IMR-90 (cell line): ENCODE measurements around the gene SLC16A8. TPM values are rescaled to one million over a fixed set of nuclear protein-coding genes. Genes with fewer than 3 reads are reported as not detected.

ENCODE experiments used
- ATAC-seq: fragments of 200-7000 bp; cut with Tn5 transposase; 2 replicates; pipeline ENCODE4 v1.9.1; 2020; ENCODE audit warnings: low read depth, mild to moderate bottlenecking, moderate library complexity
- BruUV-seq: library from RNA; stranded (reverse); fragments of 400-500 nt; replicated peaks from 2 replicates; lab custom pipeline; 2021; lab: Mats Ljungman, UMichigan
- CTCF ChIA-PET: fragments of 300-600 bp; formaldehyde crosslinking; extraction: SDS; loops from one replicate; lab custom pipeline; 2021; ENCODE audit warnings: antibody characterized with exemption; lab: Yijun Ruan, JAX
- POLR2A ChIA-PET: fragments of 300-600 bp; sonication (Branson Sonifier 250); formaldehyde crosslinking; loops from one replicate; lab custom pipeline; 2022; ENCODE audit warnings: antibody characterized with exemption; ENCODE audit not compliant: unreplicated experiment; lab: Charles Lee
- DNase-seq: peaks from one replicate; pipeline ENCODE4 v3.0.0; 2013
- H2AFZ ChIP-seq: replicated peaks from 2 replicates; pipeline ENCODE3; 2013; ENCODE audit warnings: low read length, mild to moderate bottlenecking; ENCODE audit not compliant: poor library complexity
- H2AK5ac ChIP-seq: 2 replicates; pipeline ENCODE4 v1.6.1; 2013; ENCODE audit warnings: low read depth, low read length, inconsistent platforms
- H2AK9ac ChIP-seq: replicated peaks from 2 replicates; pipeline ENCODE3; 2013; ENCODE audit warnings: mild to moderate bottlenecking, low read depth, low read length, moderate library complexity; ENCODE audit not compliant: poor library complexity
- H2BK120ac ChIP-seq: 2 replicates; pipeline ENCODE4 v1.6.1; 2013; ENCODE audit warnings: low read depth, low read length, inconsistent platforms
- H2BK15ac ChIP-seq: 3 replicates; pipeline ENCODE4 v1.6.1; 2013; ENCODE audit warnings: low read depth, low read length, inconsistent platforms
- H2BK20ac ChIP-seq: 2 replicates; pipeline ENCODE4 v1.6.1; 2013; ENCODE audit warnings: low read depth, mild to moderate bottlenecking, inconsistent platforms, low read length, moderate library complexity
- H2BK5ac ChIP-seq: 2 replicates; pipeline ENCODE4 v1.6.1; 2013; ENCODE audit warnings: mild to moderate bottlenecking, low read depth, low read length, inconsistent platforms; ENCODE audit not compliant: poor library complexity, severe bottlenecking
- H3K14ac ChIP-seq: replicated peaks from 2 replicates; pipeline ENCODE4 v1.6.1; 2013; ENCODE audit warnings: low read depth, low read length, inconsistent platforms
- H3K18ac ChIP-seq: 2 replicates; pipeline ENCODE4 v1.6.1; 2013; ENCODE audit warnings: low read depth, low read length, control low read depth
- H3K23ac ChIP-seq: 2 replicates; pipeline ENCODE4 v1.6.1; 2013; ENCODE audit warnings: low read depth, low read length, inconsistent platforms
- H3K27ac ChIP-seq: 2 replicates; pipeline ENCODE4 v1.5.1; 2013; ENCODE audit warnings: mild to moderate bottlenecking, control low read depth, low read length; ENCODE audit not compliant: insufficient read depth
- H3K27me3 ChIP-seq: 2 replicates; pipeline ENCODE4 v1.6.1; 2013; ENCODE audit warnings: low read length; ENCODE audit not compliant: control insufficient read depth, insufficient read depth
- H3K36me3 ChIP-seq: 2 replicates; pipeline ENCODE4 v1.6.1; 2013; ENCODE audit warnings: low read length, mixed read lengths; ENCODE audit not compliant: control insufficient read depth, insufficient read depth
- H3K4ac ChIP-seq: 2 replicates; pipeline ENCODE4 v1.6.1; 2013; ENCODE audit warnings: low read depth, low read length, inconsistent platforms
- H3K4me1 ChIP-seq: 2 replicates; pipeline ENCODE4 v1.6.1; 2013; ENCODE audit warnings: low read length, mixed read lengths; ENCODE audit not compliant: control insufficient read depth, insufficient read depth
- H3K4me2 ChIP-seq: 2 replicates; pipeline ENCODE4 v1.6.1; 2013; ENCODE audit warnings: low read depth, mild to moderate bottlenecking, control low read depth, low read length, moderate library complexity
- H3K4me3 ChIP-seq: 2 replicates; pipeline ENCODE4 v1.5.1; 2013; ENCODE audit warnings: low read depth, mild to moderate bottlenecking, control low read depth, low read length, moderate library complexity; ENCODE audit not compliant: insufficient read depth
- H3K56ac ChIP-seq: 2 replicates; pipeline ENCODE4 v1.6.1; 2013; ENCODE audit warnings: low read length, inconsistent platforms; ENCODE audit not compliant: insufficient read depth; ENCODE audit errors: extremely low read depth
- H3K79me1 ChIP-seq, 2 experiments: 2 replicates each; pipeline ENCODE4 v1.6.1; 2013; ENCODE audit warnings: low read length in 2 of 2, inconsistent platforms in 1 of 2, low read depth in 1 of 2
- H3K9ac ChIP-seq: 2 replicates; pipeline ENCODE4 v1.6.1; 2013; ENCODE audit warnings: low read depth, low read length, control low read depth
- H3K9me1 ChIP-seq: 2 replicates; pipeline ENCODE4 v1.6.1; 2013; ENCODE audit warnings: low read length, inconsistent platforms; ENCODE audit not compliant: insufficient read depth
- H3K9me3 ChIP-seq: 2 replicates; pipeline ENCODE4 v1.6.1; 2013; ENCODE audit warnings: low read length; ENCODE audit not compliant: control insufficient read depth, insufficient read depth
- H4K20me1 ChIP-seq: 2 replicates; pipeline ENCODE4 v1.6.1; 2013; ENCODE audit warnings: low read length, inconsistent platforms; ENCODE audit not compliant: insufficient read depth
- H4K5ac ChIP-seq: 2 replicates; pipeline ENCODE4 v1.6.1; 2013; ENCODE audit warnings: mild to moderate bottlenecking, low read depth, low read length, control low read depth
- H4K8ac ChIP-seq, 2 experiments: 2 replicates each; pipeline ENCODE4 v1.6.1; 2013; ENCODE audit warnings: low read depth in 2 of 2, low read length in 2 of 2, control low read depth in 1 of 2, inconsistent platforms in 1 of 2
- H4K91ac ChIP-seq: 2 replicates; pipeline ENCODE4 v1.6.1; 2013; ENCODE audit warnings: low read depth, low read length, inconsistent platforms; ENCODE audit not compliant: insufficient read depth
- BHLHE40 ChIP-seq: fragments of 150-350 bp; IDR thresholded peaks from 2 replicates; pipeline ENCODE4 v1.6.1; 2016; ENCODE audit warnings: mild to moderate bottlenecking, low read depth, low read length
- CEBPB ChIP-seq: IDR thresholded peaks from 2 replicates; pipeline ENCODE4 v1.6.1; 2012; ENCODE audit warnings: low read depth, low read length, improper control_type of control experiment
- MAFK ChIP-seq: IDR thresholded peaks from 2 replicates; pipeline ENCODE4 v1.6.1; 2012; ENCODE audit warnings: low read depth, low read length, improper control_type of control experiment
- POLR2A ChIP-seq: IDR thresholded peaks from 2 replicates; pipeline ENCODE4 v1.6.1; 2012; ENCODE audit warnings: mild to moderate bottlenecking, low read depth, low read length
- RFX5 ChIP-seq: IDR thresholded peaks from 2 replicates; pipeline ENCODE4 v1.8.0; 2012; ENCODE audit warnings: low read depth, mild to moderate bottlenecking, low read length, moderate library complexity
- SMC3 ChIP-seq: fragments of 150-350 bp; IDR thresholded peaks from 2 replicates; pipeline ENCODE4 v1.6.1; 2016; ENCODE audit warnings: low read depth, mild to moderate bottlenecking, antibody characterized with exemption, low read length, moderate library complexity
- USF2 ChIP-seq: fragments of 150-350 bp; IDR thresholded peaks from 2 replicates; pipeline ENCODE4 v1.6.1; 2017; ENCODE audit warnings: mild to moderate bottlenecking, antibody characterized with exemption, low read length, low read depth
- WGBS, 2 experiments: methylation state at CpG; one replicate each; pipeline versions ENCODE4 v1.1.5 to v1.1.7; 2013; ENCODE audit warnings: missing lambda C conversion rate in 2 of 2; ENCODE audit not compliant: insufficient read length in 1 of 2; ENCODE audit errors: extremely low coverage in 2 of 2; 5-methylcytosine and 5-hydroxymethylcytosine counted together
- dilution Hi-C: fragments of 300-500 bp; cut with HindIII; formaldehyde crosslinking; loops from one replicate; pipeline ENCODE4 v1.14.3; 2018; ENCODE audit warnings: low sequenced_read_pairs; ENCODE audit not compliant: unreplicated experiment
- in situ Hi-C: fragments of 300-500 bp; cut with MboI; formaldehyde crosslinking; loops from 3 replicates; pipeline ENCODE4 v1.14.3; 2019; ENCODE audit warnings: low sequenced_read_pairs, inconsistent platforms, mixed read lengths
- intact Hi-C: fragments of 100-400 bp; cut with micrococcal nuclease; formaldehyde crosslinking; loops from 2 replicates; pipeline ENCODE4 v1.10.0; 2022
- polyA plus RNA-seq, 3 experiments: library from polyadenylated mRNA; depleted of rRNA; stranded (reverse); fragments of >200 nt; gene quantifications; 2 replicates each; pipeline ENCODE4 v1.2.3, GENCODE V29; 2012; ENCODE audit warnings: low replicate concordance in 1 of 3
- total RNA-seq: library from RNA; depleted of rRNA; stranded (reverse); fragments of >200 nt; gene quantifications from 2 replicates; pipeline ENCODE4 v1.2.3, GENCODE V29; 2012

SLC16A8 gene
- total and polyA plus RNA-seq, 2 of the 4 experiments (the other 2 are of a cell fraction), result not detected

GRCh38 chr22:38087855-38088254, 3.9 kb upstream of the SLC16A8 start:
- Histone ChIP-seq H3K36me3 (no peaks in the 10 kb centered on the region), H3K56ac (no peak overlapping the region), H4K91ac (no peak overlapping the region), H2BK20ac (no peak overlapping the region), H3K27ac (no peak overlapping the region), H3K23ac (no peak overlapping the region), H2AFZ (no peak overlapping the region), H4K20me1 (no peaks in the 10 kb centered on the region; the same call in 1 of the 2 replicates), H3K4me3 (no peak overlapping the region), H3K79me1 (no peaks in the 10 kb centered on the region), H2BK120ac (no peak overlapping the region), H3K27me3 (peaks cover 34% of the 10 kb centered on the region), H3K4ac (no peak overlapping the region), H3K9me1 (no peaks in the 10 kb centered on the region), H3K9ac (no peak overlapping the region), H4K8ac (no peak overlapping the region), H2BK15ac (no peak overlapping the region), H3K18ac (no peak overlapping the region), H3K9me3 (no peaks in the 10 kb centered on the region), H3K4me2 (no peak overlapping the region), H3K4me1 (peaks cover 2% of the 10 kb centered on the region; the same call in 1 of the 2 replicates), H3K14ac (no peak overlapping the region), H2AK9ac (no peak overlapping the region), H2BK5ac (no peak overlapping the region), H4K5ac (no peak overlapping the region), H2AK5ac (no peak overlapping the region)
- no peak for DNase-seq
- ATAC-seq, result no peak
- in situ Hi-C loops (no loop called here), intact Hi-C loops (no loop called here), dilution Hi-C loops (no loop called here)
- WGBS, 2 experiments, result 96% methylated on average over 7 of the region's 12 CpGs; no CpG with 5 or more reads in 1 of the 2 experiments
- TF ChIP-seq RFX5 (no peak), CEBPB (no peak), USF2 (no peak), BHLHE40 (no peak), SMC3 (no peak), MAFK (no peak), POLR2A (no peak)
- CTCF ChIA-PET, result no interaction called here
- POLR2A ChIA-PET, result no interaction called here
- no TSS peak for BruUV-seq
